Lung (tissue), 12 donors: ENCODE measurements around the gene TNNT2. TPM values are rescaled to one million over a fixed set of nuclear protein-coding genes. Genes with fewer than 3 reads are reported as not detected.

ENCODE experiments used
- ATAC-seq: fragments of 200-7000 bp; cut with Tn5 transposase; one replicate; pipeline ENCODE4 v1.9.1; 2020; ENCODE audit warnings: moderate number of reproducible peaks; ENCODE audit not compliant: insufficient read depth, low FRiP score
- DNase-seq, 3 donors: peaks; one replicate each; pipeline ENCODE4 v3.0.0-alpha.2; 2013 to 2017
- H3K27ac ChIP-seq, 2 donors: one replicate each; pipeline ENCODE4 v1.5.1; 2013; ENCODE audit warnings: mild to moderate bottlenecking in 2 of 2, moderate library complexity in 2 of 2, control low read depth in 1 of 2, inconsistent platforms in 1 of 2, low read depth in 1 of 2, low read length in 1 of 2
- H3K27me3 ChIP-seq, 3 donors: one replicate each; pipeline ENCODE4 v1.5.1; 2013; ENCODE audit warnings: low read length in 2 of 3; ENCODE audit not compliant: control insufficient read depth in 3 of 3, insufficient read depth in 3 of 3
- H3K36me3 ChIP-seq, 4 donors: one replicate each; pipeline ENCODE4 v1.5.1; 2013; ENCODE audit warnings: low read length in 4 of 4, mild to moderate bottlenecking in 1 of 4, moderate library complexity in 1 of 4; ENCODE audit not compliant: control insufficient read depth in 4 of 4, insufficient read depth in 4 of 4
- H3K4me1 ChIP-seq, 5 donors: one replicate each; pipeline ENCODE4 v1.5.1; 2013; ENCODE audit warnings: low read length in 5 of 5, mild to moderate bottlenecking in 2 of 5, moderate library complexity in 1 of 5; ENCODE audit not compliant: control insufficient read depth in 5 of 5, insufficient read depth in 5 of 5
- H3K4me3 ChIP-seq: one replicate; pipeline ENCODE4 v1.5.1; 2013; ENCODE audit warnings: mild to moderate bottlenecking, control low read depth, moderate library complexity
- H3K9ac ChIP-seq, 2 donors: one replicate each; pipeline ENCODE4 v1.5.1; 2013; ENCODE audit warnings: low read length in 2 of 2, control low read depth in 1 of 2; ENCODE audit not compliant: insufficient read depth in 1 of 2
- H3K9me3 ChIP-seq, 4 donors: one replicate each; pipeline ENCODE4 v1.5.1; 2013; ENCODE audit warnings: low read length in 3 of 4, mild to moderate bottlenecking in 1 of 4, moderate library complexity in 1 of 4; ENCODE audit not compliant: control insufficient read depth in 4 of 4, insufficient read depth in 3 of 4
- WGBS, 2 donors: extraction: QIAGEN DNeasy Blood & Tissue Kit; methylation state at CpG; one replicate each; pipeline ENCODE4 v1.1.7; 2013; 5-methylcytosine and 5-hydroxymethylcytosine counted together
- polyA plus RNA-seq, 2 donors: library from polyadenylated mRNA; stranded (reverse); fragments of 200-250 nt; gene quantifications; one replicate each; pipeline ENCODE4 v1.2.1, GENCODE V29; 2013
- total RNA-seq, 2 donors: library from RNA; depleted of rRNA in 1 of 2; stranded (reverse); fragments of >200 nt in 1 of 2; gene quantifications; one replicate each; pipeline ENCODE4 v1.2.1, GENCODE V29; 2014 to 2021
- TF ChIP-seq, protein P1 (sequence below): IDR thresholded peaks from 2 replicates; pipeline ENCODE4 v1.5.1; 2012; ENCODE audit warnings: mild to moderate bottlenecking; ENCODE audit errors: control extremely low read depth, extremely low read depth
- donor health status: control.
- donor health status: control.
- donor health status: Bipolar disorder and iron deficiency.
- donor health status: healthy.
- donor health status: DM: yes; HTN: yes; CAD: no.

The TNNT2 gene
- total and polyA plus RNA-seq, 4 donors = 2.0 to 10.4 (median 5.4) TPM

DNA sequence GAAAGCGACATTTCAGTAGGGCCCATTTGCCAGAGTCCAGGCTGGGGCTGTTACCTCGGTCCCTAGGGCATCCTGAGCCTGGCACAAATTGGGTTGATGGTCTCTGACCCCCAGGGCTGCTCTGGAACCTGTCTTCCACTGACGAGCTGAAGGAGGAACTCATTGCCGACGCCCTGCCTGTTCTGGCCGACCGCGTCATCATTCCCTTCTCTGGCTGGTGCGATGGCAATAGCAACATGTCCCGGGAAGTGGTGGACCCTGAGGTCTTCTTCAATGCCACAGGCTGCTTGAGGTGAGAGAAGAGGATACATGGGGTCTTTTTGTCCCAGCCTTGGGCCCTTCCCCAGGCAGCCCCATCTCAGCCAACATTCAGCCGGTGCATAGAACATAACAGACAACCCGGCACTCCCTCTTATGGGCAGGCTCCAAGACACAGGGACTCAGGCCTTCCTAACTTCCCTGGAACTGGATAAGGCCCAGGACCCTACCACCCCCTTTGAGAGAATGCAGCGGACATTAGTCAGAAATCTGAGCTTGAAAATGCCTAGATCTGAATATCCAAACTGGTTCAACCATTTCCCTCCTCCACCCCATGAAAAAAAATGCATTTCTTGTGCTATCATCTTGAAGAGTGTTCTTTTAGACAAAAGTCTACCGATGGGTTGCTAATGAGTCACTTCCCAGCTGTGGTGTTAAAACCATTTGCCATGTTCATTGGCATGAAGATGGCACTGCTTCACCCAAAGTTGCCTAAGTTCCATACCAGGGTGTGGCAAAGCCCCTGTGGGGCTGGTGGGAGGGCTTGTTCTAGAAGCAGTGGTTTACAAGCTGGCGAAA is 58.8 kb downstream of the TNNT2 start:
- no peak overlapping the region for H3K27ac ChIP-seq
- WGBS, 2 donors = 85 to 89% methylated on average over 15 of the region's 15 CpGs
- no peak overlapping the region for H3K4me3 ChIP-seq
- peaks cover 0 to 3% (median 0%) of the 10 kb centered on the region in 5 donors for H3K4me1 ChIP-seq
- no peak overlapping the region for H3K9ac ChIP-seq
- DNase-seq = no peak
- H3K27me3 ChIP-seq = no peaks in the 10 kb centered on the region
- H3K36me3 ChIP-seq = peaks cover 0 to 1% (median 0%) of the 10 kb centered on the region in 4 donors
- no peaks in the 10 kb centered on the region for H3K9me3 ChIP-seq
- TF ChIP-seq, protein P1, sequence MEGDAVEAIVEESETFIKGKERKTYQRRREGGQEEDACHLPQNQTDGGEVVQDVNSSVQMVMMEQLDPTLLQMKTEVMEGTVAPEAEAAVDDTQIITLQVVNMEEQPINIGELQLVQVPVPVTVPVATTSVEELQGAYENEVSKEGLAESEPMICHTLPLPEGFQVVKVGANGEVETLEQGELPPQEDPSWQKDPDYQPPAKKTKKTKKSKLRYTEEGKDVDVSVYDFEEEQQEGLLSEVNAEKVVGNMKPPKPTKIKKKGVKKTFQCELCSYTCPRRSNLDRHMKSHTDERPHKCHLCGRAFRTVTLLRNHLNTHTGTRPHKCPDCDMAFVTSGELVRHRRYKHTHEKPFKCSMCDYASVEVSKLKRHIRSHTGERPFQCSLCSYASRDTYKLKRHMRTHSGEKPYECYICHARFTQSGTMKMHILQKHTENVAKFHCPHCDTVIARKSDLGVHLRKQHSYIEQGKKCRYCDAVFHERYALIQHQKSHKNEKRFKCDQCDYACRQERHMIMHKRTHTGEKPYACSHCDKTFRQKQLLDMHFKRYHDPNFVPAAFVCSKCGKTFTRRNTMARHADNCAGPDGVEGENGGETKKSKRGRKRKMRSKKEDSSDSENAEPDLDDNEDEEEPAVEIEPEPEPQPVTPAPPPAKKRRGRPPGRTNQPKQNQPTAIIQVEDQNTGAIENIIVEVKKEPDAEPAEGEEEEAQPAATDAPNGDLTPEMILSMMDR = no peak
- ATAC-seq = no peak

GRCh38 chr1:201317551-201317950 is 59.9 kb downstream of the TNNT2 start:
- ATAC-seq = no peak
- WGBS, 2 donors = 95 to 97% methylated on average over 13 of the region's 13 CpGs
- no peaks in the 10 kb centered on the region for H3K9me3 ChIP-seq
- H3K9ac ChIP-seq = no peak overlapping the region
- no peak overlapping the region for H3K27ac ChIP-seq
- TF ChIP-seq, protein P1 = no peak
- DNase-seq = no peak
- peaks cover 0 to 3% (median 0%) of the 10 kb centered on the region in 5 donors for H3K4me1 ChIP-seq
- H3K27me3 ChIP-seq = no peaks in the 10 kb centered on the region
- H3K4me3 ChIP-seq = no peak overlapping the region
- peaks cover 0 to 1% (median 0%) of the 10 kb centered on the region in 4 donors for H3K36me3 ChIP-seq

GRCh38 chr1:201316556-201316955 is 60.9 kb downstream of the TNNT2 start:
- H3K27ac ChIP-seq = no peak overlapping the region
- 91 to 97% methylated on average over 5 of the region's 5 CpGs for WGBS, 2 donors
- TF ChIP-seq, protein P1 = no peak
- DNase-seq = no peak
- no peaks in the 10 kb centered on the region for H3K27me3 ChIP-seq
- H3K4me1 ChIP-seq = peaks cover 0 to 13% (median 2%) of the 10 kb centered on the region in 5 donors
- peaks cover 0 to 1% (median 0%) of the 10 kb centered on the region in 4 donors for H3K36me3 ChIP-seq
- H3K9me3 ChIP-seq = no peaks in the 10 kb centered on the region
- ATAC-seq = no peak
- no peak overlapping the region for H3K4me3 ChIP-seq
- no peak overlapping the region for H3K9ac ChIP-seq
